Measurements from ENCODE around the gene ABL1.

ABL1 gene

DNA sequence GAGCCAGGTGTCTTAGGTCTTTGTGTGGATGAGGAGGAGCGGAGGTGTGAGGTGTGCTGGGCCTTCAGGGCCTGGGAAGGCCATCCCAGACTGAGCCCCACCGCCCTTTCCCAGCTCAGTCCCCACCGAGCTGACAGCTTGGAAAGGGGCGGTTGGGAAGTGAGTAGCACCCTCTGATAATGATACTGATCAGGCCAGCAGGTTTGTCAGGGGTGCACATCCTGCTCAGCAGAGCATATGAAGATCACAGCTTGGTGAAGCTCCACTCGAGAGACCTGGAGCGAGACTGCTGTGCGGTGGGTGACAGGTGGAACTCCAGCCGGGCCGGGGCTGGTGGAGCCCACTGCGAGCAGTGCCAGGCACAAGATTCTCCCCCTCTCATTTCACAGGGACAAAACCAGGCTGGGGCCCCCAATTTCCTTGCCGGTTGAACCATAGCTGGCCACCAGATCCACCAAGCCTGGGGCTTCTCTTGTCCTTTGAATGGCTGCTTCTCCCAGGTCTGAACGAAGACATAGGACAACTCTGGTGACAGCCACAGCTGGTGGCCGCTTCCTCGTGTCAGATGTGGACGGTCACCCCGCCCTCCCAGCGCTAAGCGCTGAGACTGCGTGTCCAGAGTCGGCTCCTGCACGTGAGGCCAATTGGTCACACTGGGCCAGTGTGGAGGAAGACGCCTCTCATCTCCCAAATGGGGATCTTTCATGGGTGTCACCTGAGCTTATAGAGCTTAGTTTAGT lies 53.3 kb downstream of the ABL1 start:
- Histone ChIP-seq H3K4me2 (ENCODE audit: low read length) (no peak overlapping the region), H3K4me1 (ENCODE audit: control insufficient read depth, insufficient read depth, low read length) (no peaks in the 10 kb centered on the region), H3K9ac (ENCODE audit: low read depth, low read length) (no peak overlapping the region), H3K36me3 (ENCODE audit: insufficient read depth, low read length) (peaks cover 94% of the 10 kb centered on the region), H3K4me3 (ENCODE audit: low read length) (no peak overlapping the region), H3K27me3 (ENCODE audit: control insufficient read depth, insufficient read depth, low read length) (no peaks in the 10 kb centered on the region), H3K9me3 (replicated peaks; ENCODE audit: low read length) (no peaks in the 10 kb centered on the region)

DNA sequence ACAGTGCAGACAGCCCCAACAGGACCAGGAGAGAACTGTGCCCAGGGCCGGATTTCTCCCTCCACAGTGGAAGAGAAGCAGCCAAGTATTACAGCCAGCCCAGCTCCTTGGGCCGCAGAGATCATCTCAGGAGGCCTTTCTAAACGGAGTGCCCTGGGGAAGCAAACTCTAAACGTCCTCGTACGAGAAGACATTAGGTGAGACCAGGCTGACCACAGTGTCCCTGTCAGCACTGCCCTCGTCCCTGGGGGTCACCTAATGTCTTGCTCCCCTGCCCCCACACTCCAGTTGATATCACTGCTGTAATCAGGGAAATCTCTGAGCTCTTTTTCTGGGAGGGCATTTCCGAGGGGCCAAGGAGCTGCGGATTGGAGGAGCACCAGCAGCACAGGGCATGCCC lies 55.1 kb downstream of the ABL1 start:
- no peak overlapping the region for H3K9ac ChIP-seq (ENCODE audit: low read depth, low read length)
- peaks cover 4% of the 10 kb centered on the region for H3K4me1 ChIP-seq (ENCODE audit: control insufficient read depth, insufficient read depth, low read length)
- H3K36me3 ChIP-seq (ENCODE audit: insufficient read depth, low read length): peaks cover 89% of the 10 kb centered on the region

DNA sequence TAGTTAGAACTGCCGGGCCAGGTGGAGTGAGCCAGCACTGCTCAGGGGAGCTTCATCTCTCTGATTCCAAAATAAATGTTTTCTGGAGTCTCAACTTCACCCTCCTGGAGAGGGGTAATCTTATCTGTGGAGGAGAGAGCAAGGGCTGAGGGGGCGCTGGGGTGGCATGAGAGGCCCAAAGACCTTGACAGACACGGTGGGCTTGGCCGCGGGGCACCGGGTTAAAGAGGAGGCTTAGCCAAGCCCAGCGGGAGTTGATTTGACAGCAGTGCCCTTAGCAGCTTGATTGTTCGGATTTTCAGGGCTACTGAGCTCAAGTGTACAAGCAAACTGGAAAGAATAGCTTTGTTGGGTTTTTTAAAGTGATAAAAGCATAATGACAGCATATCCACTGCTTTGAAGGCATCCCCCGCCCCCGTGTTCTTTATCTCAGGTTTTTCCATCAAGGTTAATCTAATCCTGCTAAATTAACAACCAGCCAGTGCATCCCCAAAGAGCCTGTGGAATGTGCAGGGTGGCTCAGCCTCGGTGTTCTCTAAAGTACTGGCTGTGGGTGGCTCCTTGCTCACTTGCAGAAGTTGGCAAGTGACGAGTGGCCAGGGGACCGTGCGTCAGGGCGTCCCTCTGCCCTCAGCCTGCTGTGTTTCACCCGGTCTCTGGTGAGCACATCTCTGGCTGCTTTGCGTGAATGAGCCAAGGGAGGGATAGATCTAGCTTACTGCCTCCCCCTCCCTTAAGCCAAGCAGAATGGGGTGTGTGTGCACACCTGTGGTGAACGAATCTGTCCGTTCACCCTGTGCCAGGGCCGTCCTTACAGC lies 56.0 kb downstream of the ABL1 start:
- Histone ChIP-seq H3K9me3 (replicated peaks; ENCODE audit: low read length) (no peaks in the 10 kb centered on the region), H3K9ac (ENCODE audit: low read depth, low read length) (no peak overlapping the region), H3K27me3 (ENCODE audit: control insufficient read depth, insufficient read depth, low read length) (no peaks in the 10 kb centered on the region), H3K4me1 (ENCODE audit: control insufficient read depth, insufficient read depth, low read length) (peaks cover 4% of the 10 kb centered on the region), H3K4me3 (ENCODE audit: low read length) (no peak overlapping the region), H3K36me3 (ENCODE audit: insufficient read depth, low read length) (peaks cover 80% of the 10 kb centered on the region), H3K4me2 (ENCODE audit: low read length) (no peak overlapping the region)

More for the DNA sequence above, 55.1 kb downstream of the ABL1 start:
- H3K4me3 ChIP-seq (ENCODE audit: low read length): no peak overlapping the region
- no peaks in the 10 kb centered on the region for H3K27me3 ChIP-seq (ENCODE audit: control insufficient read depth, insufficient read depth, low read length)
- H3K9me3 ChIP-seq (replicated peaks; ENCODE audit: low read length): no peaks in the 10 kb centered on the region
- no peak overlapping the region for H3K4me2 ChIP-seq (ENCODE audit: low read length)

DNA sequence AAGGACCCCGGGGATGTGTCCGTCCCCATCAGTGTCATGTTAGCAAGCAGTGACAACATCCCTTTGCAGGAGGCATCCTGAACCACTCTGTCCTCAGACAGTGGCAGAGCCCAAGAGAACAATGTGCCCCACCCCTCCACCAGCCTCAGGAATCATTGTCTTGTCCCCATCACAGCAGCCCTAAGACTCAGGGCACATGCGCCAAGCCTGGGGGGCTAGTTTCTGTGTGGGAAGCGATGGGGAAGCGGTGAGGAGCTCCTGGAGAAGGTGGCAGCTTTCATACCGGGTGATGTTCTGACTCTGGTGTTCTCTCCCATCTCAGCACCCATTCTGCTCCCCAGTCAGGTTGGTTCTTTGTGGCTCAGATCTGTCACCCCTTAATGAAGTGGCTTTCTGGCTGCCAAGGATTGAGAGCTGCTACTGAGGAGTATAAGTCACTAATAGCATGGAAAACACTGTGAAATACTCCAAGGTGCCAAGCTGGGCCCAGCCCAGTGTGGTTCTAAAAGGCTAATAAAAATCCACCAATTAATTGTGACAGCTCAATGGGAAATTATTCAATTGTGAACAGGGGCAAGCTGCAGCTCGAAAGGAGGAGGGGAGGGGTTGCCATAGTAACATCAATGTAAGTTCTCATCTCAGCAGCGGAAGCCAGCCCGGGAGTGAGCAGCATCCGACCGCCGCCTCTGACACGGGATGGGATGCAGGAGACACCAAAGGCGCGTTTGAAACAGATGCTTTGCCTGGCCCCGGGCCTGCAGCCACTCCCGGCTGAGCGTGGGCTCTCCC lies 56.8 kb downstream of the ABL1 start:
- H3K27me3 ChIP-seq (ENCODE audit: control insufficient read depth, insufficient read depth, low read length): no peaks in the 10 kb centered on the region
- H3K4me1 ChIP-seq (ENCODE audit: control insufficient read depth, insufficient read depth, low read length): peaks cover 4% of the 10 kb centered on the region
- H3K9me3 ChIP-seq (replicated peaks; ENCODE audit: low read length): no peaks in the 10 kb centered on the region
- H3K4me2 ChIP-seq (ENCODE audit: low read length): no peak overlapping the region
- no peak overlapping the region for H3K9ac ChIP-seq (ENCODE audit: low read depth, low read length)
- peaks cover 72% of the 10 kb centered on the region for H3K36me3 ChIP-seq (ENCODE audit: insufficient read depth, low read length)
- H3K4me3 ChIP-seq (ENCODE audit: low read length): no peak overlapping the region

DNA sequence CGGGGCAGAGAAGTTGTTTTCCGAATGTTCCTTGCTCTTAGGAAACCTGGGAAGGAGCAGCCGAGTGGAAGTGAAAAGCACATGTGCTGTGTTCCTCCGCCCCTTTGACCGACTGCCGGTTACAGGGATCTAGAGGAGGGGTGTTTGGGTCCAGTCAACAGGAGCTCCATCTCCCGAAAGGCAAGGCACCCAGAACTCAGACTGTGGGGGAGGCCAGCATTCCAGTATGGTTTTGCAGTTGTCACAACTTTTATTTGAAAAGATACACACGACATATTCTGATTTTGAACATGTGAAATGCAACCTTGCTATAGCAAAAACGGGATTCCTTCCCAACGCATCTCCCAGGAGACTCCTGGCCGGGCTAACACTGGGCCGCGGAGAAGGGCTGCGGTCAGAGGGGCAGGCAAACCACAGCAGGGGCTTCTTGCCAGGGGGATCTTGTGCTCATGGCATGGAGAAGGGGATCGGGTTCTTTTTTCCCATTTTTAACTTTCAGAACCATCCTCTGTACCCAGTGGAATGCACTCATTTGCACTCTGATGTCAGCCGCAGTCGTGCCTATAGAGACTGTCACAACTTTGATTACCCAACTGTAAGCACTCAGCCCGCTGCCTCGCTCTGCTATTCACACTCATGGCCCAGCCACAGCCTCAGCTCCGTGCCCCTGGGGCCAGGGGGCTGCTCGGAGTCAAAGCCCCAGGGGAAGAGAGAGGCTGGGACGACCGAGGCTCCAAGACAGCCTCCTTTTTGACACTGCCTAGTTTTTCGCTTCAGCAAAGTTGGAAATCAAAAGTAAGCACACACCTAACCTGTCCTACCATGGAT lies 57.6 kb downstream of the ABL1 start:
- Histone ChIP-seq H3K27me3 (ENCODE audit: control insufficient read depth, insufficient read depth, low read length) (peaks cover under 1% of the 10 kb centered on the region), H3K4me3 (ENCODE audit: low read length) (no peak overlapping the region), H3K4me2 (ENCODE audit: low read length) (no peak overlapping the region), H3K4me1 (ENCODE audit: control insufficient read depth, insufficient read depth, low read length) (peaks cover 4% of the 10 kb centered on the region), H3K9me3 (replicated peaks; ENCODE audit: low read length) (no peaks in the 10 kb centered on the region), H3K36me3 (ENCODE audit: insufficient read depth, low read length) (peaks cover 64% of the 10 kb centered on the region), H3K9ac (ENCODE audit: low read depth, low read length) (no peak overlapping the region)

DNA sequence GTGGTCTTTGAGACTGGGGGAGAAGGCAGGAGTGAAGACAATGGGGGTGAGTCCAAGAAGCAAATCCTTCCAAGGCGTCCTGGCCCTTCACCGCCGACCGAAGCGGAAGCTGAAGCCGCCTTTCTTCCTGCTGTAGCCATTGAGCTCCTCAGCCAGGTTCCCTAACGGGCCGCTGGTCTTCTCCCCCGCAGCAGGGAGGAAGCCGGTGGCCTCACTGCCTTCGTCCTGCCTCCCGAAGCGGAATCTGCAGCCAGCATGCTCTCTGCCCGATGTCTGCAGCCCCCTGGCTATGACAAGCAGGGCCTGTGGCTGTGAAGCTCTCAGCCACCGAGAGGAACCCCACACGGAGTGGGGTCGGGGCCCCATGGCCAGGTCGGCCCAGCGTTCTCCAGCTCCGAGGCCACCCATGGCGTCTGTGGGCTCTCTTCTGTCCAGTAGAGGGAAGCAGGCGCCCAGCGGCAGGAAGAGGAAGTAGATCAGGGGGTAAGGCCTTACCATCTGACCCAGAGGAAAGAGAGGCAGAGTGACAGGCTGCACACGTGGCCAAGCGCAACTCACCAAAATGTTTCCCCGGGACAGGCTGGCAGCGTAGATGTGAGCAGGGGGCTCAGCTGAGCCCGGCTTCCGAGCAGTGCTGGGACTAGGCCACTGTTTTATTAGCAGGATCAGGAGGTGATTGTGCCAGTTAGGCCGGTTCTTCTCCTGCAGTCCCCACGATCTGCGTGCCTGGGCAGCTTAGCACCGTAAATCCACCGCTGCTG lies 58.5 kb downstream of the ABL1 start:
- no peak overlapping the region for H3K9ac ChIP-seq (ENCODE audit: low read depth, low read length)
- H3K9me3 ChIP-seq (replicated peaks; ENCODE audit: low read length): no peaks in the 10 kb centered on the region
- H3K4me1 ChIP-seq (ENCODE audit: control insufficient read depth, insufficient read depth, low read length): peaks cover 4% of the 10 kb centered on the region
- peaks cover 9% of the 10 kb centered on the region for H3K27me3 ChIP-seq (ENCODE audit: control insufficient read depth, insufficient read depth, low read length)
- peaks cover 55% of the 10 kb centered on the region for H3K36me3 ChIP-seq (ENCODE audit: insufficient read depth, low read length)
- H3K4me3 ChIP-seq (ENCODE audit: low read length): no peak overlapping the region
- H3K4me2 ChIP-seq (ENCODE audit: low read length): no peak overlapping the region

DNA sequence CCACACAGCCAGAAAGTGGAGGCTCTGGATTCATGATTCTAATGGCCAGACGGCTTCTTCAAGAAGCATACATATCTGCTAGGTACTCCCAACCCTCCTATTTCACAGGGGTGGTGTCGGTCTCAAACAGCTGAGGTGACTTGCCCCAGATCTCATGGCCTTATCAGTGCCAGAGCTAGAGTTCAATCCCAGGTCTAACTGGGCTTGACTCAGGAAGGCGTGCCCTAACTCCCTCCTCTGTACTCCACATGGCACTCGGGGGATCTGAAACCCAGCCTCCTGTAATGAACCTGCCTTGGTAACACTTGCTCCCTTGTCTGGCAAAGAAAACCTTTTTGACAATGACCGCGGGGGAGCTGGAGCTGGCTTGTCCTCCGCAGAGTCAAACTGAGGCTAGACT lies 59.5 kb downstream of the ABL1 start:
- Histone ChIP-seq H3K9ac (ENCODE audit: low read depth, low read length) (no peak overlapping the region), H3K27me3 (ENCODE audit: control insufficient read depth, insufficient read depth, low read length) (peaks cover 12% of the 10 kb centered on the region), H3K4me2 (ENCODE audit: low read length) (no peak overlapping the region), H3K9me3 (replicated peaks; ENCODE audit: low read length) (no peaks in the 10 kb centered on the region), H3K4me1 (ENCODE audit: control insufficient read depth, insufficient read depth, low read length) (peaks cover 4% of the 10 kb centered on the region), H3K36me3 (ENCODE audit: insufficient read depth, low read length) (peaks cover 49% of the 10 kb centered on the region), H3K4me3 (ENCODE audit: low read length) (no peak overlapping the region)

DNA sequence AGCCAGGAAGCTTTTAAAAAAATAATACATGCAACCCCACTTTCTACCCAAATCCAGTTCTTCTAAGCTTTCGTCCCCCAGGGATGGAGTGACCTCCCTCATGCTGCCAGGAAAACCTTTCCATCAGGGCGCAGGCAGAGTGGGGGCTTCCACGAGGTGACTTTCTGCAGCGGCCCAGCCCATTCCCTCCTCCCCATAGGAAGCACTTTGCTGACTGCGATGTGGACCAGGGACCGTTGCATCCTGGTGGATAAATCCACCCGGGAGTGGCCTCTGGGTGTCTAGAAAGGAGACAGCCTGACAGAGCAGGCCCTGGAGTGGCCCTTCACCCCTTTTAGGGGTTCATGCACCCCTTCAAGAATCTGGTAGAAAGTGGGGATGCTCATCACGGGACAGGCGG lies 60.0 kb downstream of the ABL1 start:
- H3K4me2 ChIP-seq (ENCODE audit: low read length): no peak overlapping the region
- peaks cover 4% of the 10 kb centered on the region for H3K4me1 ChIP-seq (ENCODE audit: control insufficient read depth, insufficient read depth, low read length)
- no peak overlapping the region for H3K9ac ChIP-seq (ENCODE audit: low read depth, low read length)
- H3K9me3 ChIP-seq (replicated peaks; ENCODE audit: low read length): no peaks in the 10 kb centered on the region
- H3K4me3 ChIP-seq (ENCODE audit: low read length): no peak overlapping the region
- peaks cover 17% of the 10 kb centered on the region for H3K27me3 ChIP-seq (ENCODE audit: control insufficient read depth, insufficient read depth, low read length)
- H3K36me3 ChIP-seq (ENCODE audit: insufficient read depth, low read length): peaks cover 45% of the 10 kb centered on the region

DNA sequence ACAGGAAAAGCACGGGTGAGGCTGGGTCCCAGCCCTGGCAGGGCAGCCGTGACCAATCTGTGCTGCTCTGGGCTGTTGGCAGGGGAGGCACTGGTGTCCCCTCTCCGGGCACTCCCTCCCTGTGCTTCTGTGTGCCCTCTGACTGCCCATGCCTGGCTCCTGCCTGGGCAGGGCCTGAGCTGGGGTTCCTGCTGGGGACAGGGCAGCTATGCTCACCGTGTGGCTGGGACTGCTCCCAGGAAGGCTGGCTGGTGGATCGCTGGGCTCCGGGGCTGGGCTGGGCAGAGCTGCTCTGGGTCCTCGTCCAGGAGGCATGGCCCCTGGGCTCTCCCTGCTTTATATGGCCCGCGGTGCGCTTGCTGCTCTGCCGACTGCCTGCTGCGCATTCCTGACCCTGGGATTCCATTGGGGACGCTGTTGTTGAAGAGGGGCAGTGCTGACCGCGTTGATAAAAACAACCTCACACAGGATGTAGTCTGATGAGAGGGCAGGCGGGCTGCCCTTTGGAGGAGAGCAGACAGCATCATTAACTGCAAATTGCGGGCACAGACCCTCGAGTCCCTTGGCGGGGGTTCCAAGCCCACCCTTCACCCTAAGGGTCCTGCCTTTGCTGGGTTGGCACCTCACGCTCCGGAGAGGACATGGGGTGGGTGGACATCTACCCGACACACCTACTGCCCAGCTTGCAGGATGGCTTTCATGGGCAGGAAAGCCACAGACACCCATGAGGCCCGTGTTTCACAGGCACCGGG lies 60.6 kb downstream of the ABL1 start:
- no peak overlapping the region for H3K4me2 ChIP-seq (ENCODE audit: low read length)
- H3K4me3 ChIP-seq (ENCODE audit: low read length): no peak overlapping the region
- H3K9ac ChIP-seq (ENCODE audit: low read depth, low read length): no peak overlapping the region
- H3K9me3 ChIP-seq (replicated peaks; ENCODE audit: low read length): no peaks in the 10 kb centered on the region
- H3K27me3 ChIP-seq (ENCODE audit: control insufficient read depth, insufficient read depth, low read length): peaks cover 23% of the 10 kb centered on the region
- H3K36me3 ChIP-seq (ENCODE audit: insufficient read depth, low read length): peaks cover 39% of the 10 kb centered on the region
- H3K4me1 ChIP-seq (ENCODE audit: control insufficient read depth, insufficient read depth, low read length): peaks cover 4% of the 10 kb centered on the region

Measured in skeletal muscle satellite cell (primary cell).